A673 (cell line): Measurements from ENCODE around the gene AGTPBP1. TPM values are rescaled to one million over a fixed set of nuclear protein-coding genes. Genes with fewer than 3 reads are reported as not detected.

Source experiments
- BruUV-seq: library from RNA; stranded (reverse); fragments of 400-500 nt; replicated peaks from 2 replicates; lab custom pipeline; 2021; lab: Mats Ljungman, UMichigan
- CTCF ChIA-PET: fragments of 300-600 bp; sonication (Branson Sonifier 250); formaldehyde crosslinking; loops from one replicate; lab custom pipeline; 2022; ENCODE audit warnings: antibody characterized with exemption; lab: Charles Lee
- POLR2A ChIA-PET: fragments of 300-600 bp; sonication (Branson Sonifier 250); formaldehyde crosslinking; loops from one replicate; lab custom pipeline; 2022; ENCODE audit warnings: antibody characterized with exemption; ENCODE audit not compliant: low non-redundant PET; lab: Charles Lee
- DNase-seq: peaks from one replicate; pipeline ENCODE4 v3.0.0-alpha.2; 2015; ENCODE audit warnings: low spot score
- H3K27ac ChIP-seq: fragments of 200-600 bp; sonication (generic); 2 replicates; pipeline ENCODE4 v1.5.1; 2016; ENCODE audit warnings: mixed run types, low read depth, mild to moderate bottlenecking, mixed read lengths, antibody characterized with exemption, low read length; ENCODE audit not compliant: poor library complexity, severe bottlenecking
- H3K27me3 ChIP-seq: fragments of 200-600 bp; sonication (generic); replicated peaks from 2 replicates; pipeline ENCODE4 v1.6.1; 2017; ENCODE audit warnings: mixed run types, low read depth, mild to moderate bottlenecking, mixed read lengths, antibody characterized with exemption, low read length; ENCODE audit not compliant: insufficient read depth, poor library complexity
- H3K36me3 ChIP-seq: fragments of 200-600 bp; sonication (generic); 2 replicates; pipeline ENCODE4 v1.6.1; 2016; ENCODE audit warnings: mixed run types, mild to moderate bottlenecking, mixed read lengths, antibody characterized with exemption, low read length; ENCODE audit not compliant: insufficient read depth, poor library complexity, severe bottlenecking
- H3K4me1 ChIP-seq: fragments of 200-600 bp; sonication (generic); 2 replicates; pipeline ENCODE4 v1.6.1; 2017; ENCODE audit warnings: mixed run types, mild to moderate bottlenecking, mixed read lengths, antibody characterized with exemption, low read length; ENCODE audit not compliant: insufficient read depth, poor library complexity, severe bottlenecking
- H3K4me3 ChIP-seq: fragments of 200-600 bp; sonication (generic); 2 replicates; pipeline ENCODE4 v1.5.1; 2016; ENCODE audit warnings: low read depth, mixed run types, mild to moderate bottlenecking, mixed read lengths, low read length; ENCODE audit not compliant: poor library complexity, severe bottlenecking
- H3K9me3 ChIP-seq: fragments of 200-600 bp; sonication (generic); 2 replicates; pipeline ENCODE4 v1.6.1; 2016; ENCODE audit warnings: mixed run types, low read depth, mild to moderate bottlenecking, mixed read lengths, antibody characterized with exemption, low read length; ENCODE audit not compliant: poor library complexity, severe bottlenecking
- CTCF ChIP-seq: fragments of 300-800, 200-600 bp; sonication (generic); conservative IDR thresholded peaks from 2 replicates; pipeline ENCODE4 v1.5.1; 2017; ENCODE audit warnings: low read depth, mild to moderate bottlenecking, antibody characterized with exemption, low read length, moderate library complexity, mixed read lengths
- EZH2 ChIP-seq: fragments of 200-600 bp; sonication (generic); IDR thresholded peaks from 2 replicates; pipeline ENCODE4 v1.6.1; 2017; ENCODE audit warnings: borderline replicate concordance, low read depth, mild to moderate bottlenecking, mixed read lengths, antibody characterized with exemption, low read length; ENCODE audit not compliant: poor library complexity, severe bottlenecking
- intact Hi-C: fragments of 100-400 bp; cut with micrococcal nuclease; formaldehyde crosslinking; loops from one replicate; pipeline ENCODE4 v1.10.0; 2022; ENCODE audit not compliant: unreplicated experiment
- total RNA-seq: library from RNA; stranded (reverse); gene quantifications from 2 replicates; pipeline ENCODE4 v1.2.3, GENCODE V29; 2021

Gene AGTPBP1
- total RNA-seq, 1 experiment from 2014 or later: 24.7 TPM

GRCh38 chr9:85516976-85517637 is 224.6 kb downstream of the AGTPBP1 start:
- Histone ChIP-seq H3K36me3 (no peaks in the 10 kb centered on the region), H3K4me3 (no peak overlapping the region), H3K27me3 (peaks cover 14% of the 10 kb centered on the region), H3K4me1 (no peaks in the 10 kb centered on the region), H3K9me3 (no peaks in the 10 kb centered on the region), H3K27ac (no peak overlapping the region)
- intact Hi-C loops: no loop called here
- BruUV-seq: no TSS peak
- CTCF ChIA-PET: no interaction called here
- no peak for TF ChIP-seq CTCF
- TF ChIP-seq EZH2: no peak
- no peak for DNase-seq
- POLR2A ChIA-PET: no interaction called here

- Histone ChIP-seq H3K27ac (no peak overlapping the region), H3K36me3 (no peaks in the 10 kb centered on the region), H3K4me1 (no peaks in the 10 kb centered on the region), H3K9me3 (no peaks in the 10 kb centered on the region), H3K27me3 (peaks cover 7% of the 10 kb centered on the region), H3K4me3 (no peak overlapping the region)
- ChIA-PET CTCF (no interaction called here), POLR2A (no interaction called here)
- no peak for TF ChIP-seq CTCF
- TF ChIP-seq EZH2: no peak
- BruUV-seq: no TSS peak
- DNase-seq: no peak
- intact Hi-C loops: no loop called here
These were observed 225.3 kb downstream of the AGTPBP1 start for GRCh38 chr9:85516455-85516854.

- H3K27ac ChIP-seq: no peak overlapping the region
- H3K4me3 ChIP-seq: no peak overlapping the region
- DNase-seq: no peak
- ChIA-PET CTCF (no interaction called here), POLR2A (no interaction called here)
- TF ChIP-seq CTCF: no peak
- no peak for TF ChIP-seq EZH2
- H3K4me1 ChIP-seq: no peaks in the 10 kb centered on the region
- intact Hi-C loops: no loop called here
- no TSS peak for BruUV-seq
- H3K9me3 ChIP-seq: no peaks in the 10 kb centered on the region
- no peaks in the 10 kb centered on the region for H3K36me3 ChIP-seq
- H3K27me3 ChIP-seq: peaks cover 3% of the 10 kb centered on the region
These were observed 226.7 kb downstream of the AGTPBP1 start for GRCh38 chr9:85515021-85515420.
